ENCODE data around the gene REC8. TPM values are rescaled to one million over a fixed set of nuclear protein-coding genes. Genes with fewer than 3 reads are reported as not detected.
A peak's percentile ranks its signal among the peaks of the same experiment; 100 is the strongest.

The REC8 gene
- total and polyA plus RNA-seq, 2 of the 13 experiments (the other 11 are each of a cell fraction or from before 2014, with no cell fraction given), result 3.4 to 14.7 TPM

DNA sequence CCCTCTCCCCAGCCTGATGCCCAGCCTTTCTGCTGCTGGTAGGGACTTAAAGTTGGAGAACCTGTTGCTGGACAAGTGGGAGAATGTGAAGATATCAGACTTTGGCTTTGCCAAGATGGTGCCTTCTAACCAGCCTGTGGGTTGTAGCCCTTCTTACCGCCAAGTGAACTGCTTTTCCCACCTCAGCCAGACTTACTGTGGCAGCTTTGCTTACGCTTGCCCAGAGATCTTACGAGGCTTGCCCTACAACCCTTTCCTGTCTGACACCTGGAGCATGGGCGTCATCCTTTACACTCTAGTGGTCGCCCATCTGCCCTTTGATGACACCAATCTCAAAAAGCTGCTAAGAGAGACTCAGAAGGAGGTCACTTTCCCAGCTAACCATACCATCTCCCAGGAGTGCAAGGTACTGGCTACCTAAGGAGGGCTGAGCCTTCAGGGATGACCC, 35.2 kb downstream of the REC8 start (continued):
- no peak for TF ChIP-seq MXI1 (IDR thresholded peaks at IDR 0.05; ENCODE audit: borderline replicate concordance, low read depth, low read length)
- TF ChIP-seq, protein P1, sequence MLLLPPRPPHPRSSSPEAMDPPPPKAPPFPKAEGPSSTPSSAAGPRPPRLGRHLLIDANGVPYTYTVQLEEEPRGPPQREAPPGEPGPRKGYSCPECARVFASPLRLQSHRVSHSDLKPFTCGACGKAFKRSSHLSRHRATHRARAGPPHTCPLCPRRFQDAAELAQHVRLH (CRISPR knock-in tag; IDR thresholded peaks at IDR 0.05; ENCODE audit: borderline replicate concordance, low read depth), result no peak
- no peak for TF ChIP-seq POGZ (CRISPR knock-in tag; IDR thresholded peaks at IDR 0.05)
- peak; percentile 16 for TF ChIP-seq ZNF883 (CRISPR knock-in tag; IDR thresholded peaks at IDR 0.05; ENCODE audit: not compliant biosample characterization)
- TF ChIP-seq ZNF780A (CRISPR knock-in tag; IDR thresholded peaks at IDR 0.05), result 0 out of 2 replicates have a peak, but pooled peaks have one; percentile 22
- no peak for TF ChIP-seq FOXK1 (CRISPR knock-in tag; IDR thresholded peaks at IDR 0.05; ENCODE audit: borderline replicate concordance, low read depth)
- no peak for TF ChIP-seq ZNF143 (CRISPR knock-in tag; IDR thresholded peaks at IDR 0.05)

DNA sequence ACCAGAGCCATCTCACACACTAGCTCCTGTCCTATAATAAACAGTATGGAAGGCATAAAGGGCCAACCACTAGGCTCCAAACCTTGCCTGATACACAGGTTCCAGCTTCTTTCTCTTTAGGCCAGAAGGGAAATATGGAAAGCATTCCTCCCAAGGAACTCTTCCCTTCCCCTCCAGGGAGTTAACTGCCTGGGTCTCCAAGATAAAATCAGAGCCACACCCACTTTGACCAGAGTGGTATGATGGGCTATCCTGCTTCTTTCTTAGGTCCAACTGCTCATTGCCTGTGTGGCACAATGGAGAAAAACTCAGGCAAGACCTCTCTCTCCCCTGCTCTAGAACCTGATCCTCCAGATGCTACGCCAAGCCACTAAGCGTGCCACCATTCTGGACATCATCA, 35.7 kb downstream of the REC8 start:
- DNase-seq (ENCODE audit: low spot score) (no peak), ATAC-seq (no peak), FAIRE-seq (no peak)
- Histone ChIP-seq H3K4me2 (ENCODE audit: low read depth, low read length) (no peak overlapping the region), H2AFZ (ENCODE audit: low read length) (no peak overlapping the region), H3K9ac (ENCODE audit: insufficient read depth, low read depth, low read length) (no peak overlapping the region), H3K4me3 (replicated peaks in 1 of 3; ENCODE audit: insufficient read depth in 1 of 3, low read depth in 2 of 3, low read length in 3 of 3) (no peak overlapping the region), H3K9me3 (ENCODE audit: low read length) (no peaks in the 10 kb centered on the region), H3K27me3 (ENCODE audit: control insufficient read depth in 1 of 2, insufficient read depth in 2 of 2, low read length in 2 of 2) (no peaks in the 10 kb centered on the region), H3K4me1 (ENCODE audit: insufficient read depth, low read length) (peaks cover 14% of the 10 kb centered on the region), H3K36me3 (replicated peaks in 1 of 2; ENCODE audit: control insufficient read depth in 1 of 2, insufficient read depth in 2 of 2, low read length in 2 of 2) (peaks cover 39 to 56% of the 10 kb centered on the region in 2 experiments), H3K79me2 (ENCODE audit: insufficient read depth, low read length) (peaks cover 2% of the 10 kb centered on the region), H3K27ac (ENCODE audit: extremely low read length, insufficient read depth, low read length) (no peak overlapping the region), H4K20me1 (ENCODE audit: insufficient read depth, low read length) (no peaks in the 10 kb centered on the region)
- in situ Hi-C loops (cut with HindIII; ENCODE audit: extremely low pct_ligation_motif_present, low pct_unique_long_range_greater_than_20kb), result no loop called here
- POLR2A ChIA-PET, result interaction anchor here (1.5 to 2.7 kb wide), 4 partner anchors 8 to 19 kb away, joined by 3 to 13 read pairs (median 6); partner anchors contain the start of genes IPO4, MDP1 and TM9SF1
- CTCF ChIA-PET (ENCODE audit: low intra/inter-chr PET ratio, low total read pairs), result no interaction called here
- whole genome bisulfite sequencing (ENCODE audit: low lambda C conversion rate), result 100% methylated on average over 2 of the region's 2 CpGs
- intact Hi-C loops (cut with micrococcal nuclease; ENCODE audit: unreplicated experiment), result no loop called here
- BruUV-seq (replicated peaks), result no TSS peak
- no peak for TF ChIP-seq PITX1 (CRISPR knock-in tag; IDR thresholded peaks at IDR 0.05)
- TF ChIP-seq, protein P2, sequence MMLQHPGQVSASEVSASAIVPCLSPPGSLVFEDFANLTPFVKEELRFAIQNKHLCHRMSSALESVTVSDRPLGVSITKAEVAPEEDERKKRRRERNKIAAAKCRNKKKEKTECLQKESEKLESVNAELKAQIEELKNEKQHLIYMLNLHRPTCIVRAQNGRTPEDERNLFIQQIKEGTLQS (CRISPR knock-in tag; IDR thresholded peaks at IDR 0.05), result 0 out of 2 replicates have a peak, but pooled peaks have one; percentile 16
- TF ChIP-seq GZF1 (CRISPR knock-in tag; IDR thresholded peaks at IDR 0.05), result no peak
- TF ChIP-seq GATAD1 (CRISPR knock-in tag; IDR thresholded peaks at IDR 0.05), result no peak
- no peak for TF ChIP-seq ZNF747 (CRISPR knock-in tag; IDR thresholded peaks at IDR 0.05; ENCODE audit: borderline replicate concordance)
- TF ChIP-seq TRIM24 (CRISPR knock-in tag; IDR thresholded peaks at IDR 0.05), result no peak
- TF ChIP-seq, protein P3, sequence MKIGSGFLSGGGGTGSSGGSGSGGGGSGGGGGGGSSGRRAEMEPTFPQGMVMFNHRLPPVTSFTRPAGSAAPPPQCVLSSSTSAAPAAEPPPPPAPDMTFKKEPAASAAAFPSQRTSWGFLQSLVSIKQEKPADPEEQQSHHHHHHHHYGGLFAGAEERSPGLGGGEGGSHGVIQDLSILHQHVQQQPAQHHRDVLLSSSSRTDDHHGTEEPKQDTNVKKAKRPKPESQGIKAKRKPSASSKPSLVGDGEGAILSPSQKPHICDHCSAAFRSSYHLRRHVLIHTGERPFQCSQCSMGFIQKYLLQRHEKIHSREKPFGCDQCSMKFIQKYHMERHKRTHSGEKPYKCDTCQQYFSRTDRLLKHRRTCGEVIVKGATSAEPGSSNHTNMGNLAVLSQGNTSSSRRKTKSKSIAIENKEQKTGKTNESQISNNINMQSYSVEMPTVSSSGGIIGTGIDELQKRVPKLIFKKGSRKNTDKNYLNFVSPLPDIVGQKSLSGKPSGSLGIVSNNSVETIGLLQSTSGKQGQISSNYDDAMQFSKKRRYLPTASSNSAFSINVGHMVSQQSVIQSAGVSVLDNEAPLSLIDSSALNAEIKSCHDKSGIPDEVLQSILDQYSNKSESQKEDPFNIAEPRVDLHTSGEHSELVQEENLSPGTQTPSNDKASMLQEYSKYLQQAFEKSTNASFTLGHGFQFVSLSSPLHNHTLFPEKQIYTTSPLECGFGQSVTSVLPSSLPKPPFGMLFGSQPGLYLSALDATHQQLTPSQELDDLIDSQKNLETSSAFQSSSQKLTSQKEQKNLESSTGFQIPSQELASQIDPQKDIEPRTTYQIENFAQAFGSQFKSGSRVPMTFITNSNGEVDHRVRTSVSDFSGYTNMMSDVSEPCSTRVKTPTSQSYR (CRISPR knock-in tag; IDR thresholded peaks at IDR 0.05; ENCODE audit: borderline replicate concordance), result 0 out of 2 replicates have a peak, but pooled peaks have one; percentile 9
- no peak for TF ChIP-seq RBFOX2 (IDR thresholded peaks at IDR 0.05; ENCODE audit: low read depth, low read length)
- no peak for TF ChIP-seq SMAD3 (CRISPR knock-in tag; IDR thresholded peaks at IDR 0.05)
- TF ChIP-seq, protein P4, sequence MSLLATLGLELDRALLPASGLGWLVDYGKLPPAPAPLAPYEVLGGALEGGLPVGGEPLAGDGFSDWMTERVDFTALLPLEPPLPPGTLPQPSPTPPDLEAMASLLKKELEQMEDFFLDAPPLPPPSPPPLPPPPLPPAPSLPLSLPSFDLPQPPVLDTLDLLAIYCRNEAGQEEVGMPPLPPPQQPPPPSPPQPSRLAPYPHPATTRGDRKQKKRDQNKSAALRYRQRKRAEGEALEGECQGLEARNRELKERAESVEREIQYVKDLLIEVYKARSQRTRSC (CRISPR knock-in tag; IDR thresholded peaks at IDR 0.05; ENCODE audit: low read depth), result no peak
- TF ChIP-seq TMF1 (CRISPR knock-in tag; IDR thresholded peaks at IDR 0.05; ENCODE audit: low read depth), result 0 out of 2 replicates have a peak, but pooled peaks have one; percentile 26
- TF ChIP-seq RARA (CRISPR knock-in tag; IDR thresholded peaks at IDR 0.05), result no peak

All from HepG2 (cell line).